Stimulated activated naive CD4-positive, alpha-beta T cell (primary cell): ENCODE results near the gene MATN3.

ENCODE experiments used
- DNase-seq, 6 experiments: peaks; one replicate each; lab custom pipeline; 2025; lab: John Stamatoyannopoulos, UW

Gene MATN3

DNA sequence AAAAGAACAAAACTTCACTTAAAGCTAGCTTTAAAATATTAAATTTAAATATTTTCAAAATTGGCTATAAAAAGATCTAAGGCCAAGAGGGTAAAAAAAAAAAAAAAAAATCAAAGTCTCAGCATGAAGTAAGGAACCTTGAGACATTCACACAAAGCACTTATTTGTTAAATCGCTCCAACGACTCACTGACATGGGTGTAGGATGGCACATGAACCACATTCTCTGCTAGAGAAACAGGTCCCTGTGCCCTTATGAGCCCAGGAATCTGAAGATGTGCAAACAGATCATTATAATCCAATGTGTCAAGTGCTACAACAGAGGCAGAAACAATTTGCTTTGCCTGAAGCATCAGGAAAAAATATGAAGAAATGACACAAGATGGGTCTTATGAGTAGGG is 25.2 kb upstream of the MATN3 start:
- DNase-seq: no peak

DNA sequence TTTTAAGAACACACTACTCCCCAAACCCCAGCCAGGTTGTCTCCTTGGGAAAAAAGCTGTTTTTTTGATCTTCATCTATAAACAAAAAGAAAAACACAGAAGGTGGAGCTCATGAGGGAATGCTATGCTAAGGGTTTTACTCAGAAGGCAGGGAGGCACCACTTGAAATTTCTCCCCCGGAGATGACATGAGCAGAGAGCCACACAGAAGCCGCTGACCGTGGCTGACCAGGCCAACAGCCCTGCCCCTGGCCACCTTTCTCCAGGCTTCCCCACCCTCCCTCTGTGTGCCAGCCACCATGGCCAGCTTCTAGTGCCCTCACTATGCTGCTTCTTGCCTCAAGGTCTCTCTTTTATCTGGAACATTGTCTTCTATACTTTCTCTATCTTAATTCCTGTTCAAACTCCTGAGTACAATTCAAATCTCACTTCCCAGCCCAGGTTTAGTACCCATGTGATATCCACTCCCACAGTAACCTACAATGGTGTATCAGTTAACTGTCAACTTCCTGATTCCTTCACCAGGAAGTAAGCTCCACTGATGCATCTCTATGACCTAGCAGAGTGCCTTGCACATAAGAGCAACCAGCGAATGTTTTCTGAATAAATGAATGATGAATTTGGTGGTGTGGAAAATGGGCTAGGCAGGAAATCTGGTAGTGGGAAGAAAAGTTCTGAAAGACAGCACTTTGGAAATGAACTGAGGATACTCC is 23.6 kb upstream of the MATN3 start:
- DNase-seq: no peak

GRCh38 chr2:20034821-20035220 is 22.4 kb upstream of the MATN3 start:
- no peak for DNase-seq

GRCh38 chr2:20034218-20034617 is 21.8 kb upstream of the MATN3 start:
- DNase-seq: no peak

DNA sequence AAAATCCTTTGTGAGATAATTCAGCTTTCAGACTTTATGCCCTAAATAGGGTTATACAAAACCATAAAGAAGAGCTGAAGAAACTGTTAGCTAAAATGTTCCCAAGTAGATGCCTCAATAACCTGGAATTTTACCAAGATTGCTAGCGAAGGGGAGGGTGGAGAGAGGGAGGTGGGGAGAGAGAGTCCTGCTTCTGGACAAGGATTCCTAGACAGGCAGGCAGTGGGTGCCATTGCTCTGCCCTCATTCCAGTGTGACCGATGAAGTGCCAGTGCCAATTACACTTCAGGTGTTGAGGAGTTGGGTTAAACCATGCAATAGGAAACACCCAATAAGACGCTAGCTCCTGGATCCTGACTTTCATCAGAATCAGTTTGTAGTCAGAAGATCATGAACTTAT is 20.9 kb upstream of the MATN3 start:
- no peak for DNase-seq

DNA sequence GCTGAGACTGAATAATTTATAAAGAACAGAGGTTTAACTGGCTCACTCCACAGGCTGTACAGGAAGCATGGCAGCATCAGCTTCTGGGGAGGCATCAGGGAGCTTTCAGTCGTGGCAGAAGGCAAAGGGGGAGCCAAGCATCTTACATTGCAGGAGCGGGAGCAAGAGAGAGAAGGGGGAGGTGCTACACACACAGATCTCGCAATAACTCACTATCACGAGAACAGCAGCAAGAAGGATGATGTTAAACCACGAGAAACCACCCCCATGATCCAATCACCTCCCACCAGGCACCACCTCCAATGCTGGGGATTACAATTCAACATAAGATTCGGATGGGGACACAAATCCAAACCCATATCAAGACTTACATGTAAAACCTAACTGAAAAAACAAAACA is 17.8 kb upstream of the MATN3 start:
- no peak for DNase-seq

- no peak for DNase-seq
Observed at GRCh38 chr2:20027705-20028434, 15.4 kb upstream of the MATN3 start.

GRCh38 chr2:20027260-20027677 is 14.8 kb upstream of the MATN3 start:
- no peak for DNase-seq

GRCh38 chr2:20025065-20025786 is 12.8 kb upstream of the MATN3 start:
- DNase-seq: no peak

DNA sequence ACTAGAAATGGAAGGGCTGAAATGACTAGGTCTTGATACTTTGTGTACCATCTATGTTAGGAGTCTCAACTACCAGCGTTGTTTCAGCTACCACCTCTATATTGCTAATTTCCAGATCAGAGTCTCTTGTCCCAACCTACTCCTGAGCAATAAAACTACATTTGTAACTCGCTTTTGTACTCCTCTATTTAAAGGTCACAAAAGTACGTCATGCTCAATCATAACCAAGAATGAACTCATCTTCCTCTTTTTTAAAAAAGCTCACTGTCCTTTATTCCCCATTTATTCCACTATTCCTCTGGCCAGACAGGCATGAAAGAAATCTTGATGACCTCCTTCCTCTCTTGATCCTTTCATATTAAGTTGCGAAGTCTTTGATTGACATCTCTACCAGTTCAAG is 11.2 kb upstream of the MATN3 start:
- DNase-seq: no peak

GRCh38 chr2:20021405-20022009 is 9.0 kb upstream of the MATN3 start:
- no peak for DNase-seq

DNA sequence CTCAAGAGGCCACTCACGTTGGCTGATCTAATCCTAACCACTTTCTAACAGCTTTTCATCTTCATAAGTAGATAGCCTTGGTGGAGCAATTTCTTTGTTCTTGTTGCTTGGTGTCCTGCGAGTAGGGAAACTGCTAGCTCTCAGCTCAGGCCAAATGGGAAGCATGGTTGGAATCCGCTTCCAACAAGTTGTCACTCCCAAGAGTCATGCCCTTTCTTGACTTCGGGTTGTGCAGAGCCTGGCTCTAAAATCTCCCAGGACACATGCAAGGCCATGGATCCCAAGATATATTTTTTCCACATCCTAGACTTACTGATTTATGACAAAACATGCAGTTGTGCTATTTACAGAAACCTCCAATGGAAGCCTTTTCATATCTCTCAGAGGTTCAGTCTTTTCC is 7.3 kb upstream of the MATN3 start:
- no peak for DNase-seq

GRCh38 chr2:20018601-20019152 is 6.2 kb upstream of the MATN3 start:
- no peak for DNase-seq

DNA sequence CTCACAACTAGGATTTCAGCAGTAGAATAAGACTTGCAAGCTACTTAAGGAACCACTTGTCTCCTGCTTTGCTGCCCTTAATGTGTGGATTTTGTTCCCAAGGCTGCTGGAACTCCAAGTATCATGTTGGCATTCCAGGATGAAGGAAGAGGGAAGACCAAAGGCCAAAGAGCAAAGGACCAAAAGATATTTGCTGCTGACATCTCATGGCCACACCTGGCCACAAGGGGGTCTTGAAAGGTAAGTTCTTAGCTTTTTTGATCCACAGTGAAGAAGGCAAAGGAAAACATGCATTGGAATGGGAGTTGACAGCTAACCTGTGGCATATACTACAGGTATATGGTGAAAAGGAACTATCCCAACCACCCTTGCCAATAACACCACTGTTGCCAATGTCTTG is 3.9 kb upstream of the MATN3 start:
- DNase-seq: no peak

- DNase-seq: peak in 3 of 6 experiments; percentile 2 to 36 (median 32)
Observed at GRCh38 chr2:20015482-20016083, 3.1 kb upstream of the MATN3 start.

- no peak for DNase-seq
Observed at GRCh38 chr2:20013126-20013849, 820 bp upstream of the MATN3 start.

DNA sequence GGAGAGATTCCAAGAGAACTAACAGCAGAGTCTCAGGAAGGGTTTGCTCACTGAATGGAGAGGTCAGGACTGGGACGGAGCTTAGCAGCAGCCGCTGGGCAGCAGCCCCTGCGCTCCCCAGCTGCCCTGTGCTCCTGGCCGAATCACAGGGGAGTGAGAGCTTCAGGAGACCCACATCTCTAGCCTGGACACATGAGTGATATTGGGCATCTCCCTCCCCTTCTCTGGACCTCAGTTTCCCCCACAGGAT is 511 bp downstream of the MATN3 start:
- DNase-seq: no peak

DNA sequence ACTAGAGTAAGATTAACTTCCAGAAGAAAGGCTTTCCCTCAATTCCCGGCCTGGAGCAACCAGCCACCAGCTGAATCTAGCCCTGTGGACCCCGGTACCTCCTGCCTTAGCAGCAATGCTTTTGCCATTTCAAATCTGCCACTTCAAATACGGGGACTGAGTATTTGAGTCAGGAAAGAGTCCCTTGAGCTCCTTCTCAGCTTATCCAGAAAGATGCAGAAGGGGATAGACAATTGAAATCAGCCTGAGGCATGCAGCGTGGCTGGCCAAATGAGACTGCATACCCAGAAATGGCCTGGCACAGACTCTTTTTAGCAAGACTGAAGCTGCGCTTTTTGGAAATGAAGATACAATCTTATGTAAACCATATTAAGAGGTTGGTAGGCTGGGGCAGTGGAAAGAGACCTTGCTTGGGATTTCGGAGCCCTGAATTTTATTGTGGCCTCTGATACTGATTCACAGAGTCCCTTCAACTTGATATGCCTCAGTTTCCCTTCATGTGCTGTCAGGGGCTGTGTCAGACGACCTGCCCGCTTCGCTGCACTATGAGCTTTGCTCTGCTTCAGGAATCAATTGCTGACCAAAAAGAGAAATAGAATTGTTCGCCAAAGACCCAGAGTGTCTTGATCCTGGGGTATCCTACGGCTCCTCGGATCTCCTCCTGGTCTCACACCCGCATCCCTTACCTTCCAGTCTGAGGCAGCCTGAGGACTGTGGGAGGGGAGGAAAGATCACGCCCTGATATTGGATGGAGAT is 1.0 kb downstream of the MATN3 start:
- DNase-seq: no peak

DNA sequence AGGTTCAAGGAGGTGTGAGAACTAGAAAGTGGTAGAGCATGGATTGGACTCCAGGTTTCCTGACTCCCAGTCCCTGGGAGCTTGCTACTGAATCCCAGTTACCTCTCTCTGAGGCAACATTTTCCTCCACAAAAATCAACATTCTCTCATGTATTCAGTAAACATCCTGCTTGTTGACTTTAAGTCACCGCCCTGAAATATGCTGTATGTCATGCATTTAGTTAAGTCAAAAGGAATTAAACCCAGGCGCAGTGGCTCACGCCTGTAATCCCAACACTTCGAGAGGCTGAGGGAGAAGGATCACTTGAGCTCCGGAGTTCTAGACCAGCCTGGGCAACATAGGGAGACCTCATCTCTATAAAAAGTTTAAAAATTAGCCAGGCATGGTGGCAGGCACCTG is 3.8 kb downstream of the MATN3 start:
- no peak for DNase-seq

DNA sequence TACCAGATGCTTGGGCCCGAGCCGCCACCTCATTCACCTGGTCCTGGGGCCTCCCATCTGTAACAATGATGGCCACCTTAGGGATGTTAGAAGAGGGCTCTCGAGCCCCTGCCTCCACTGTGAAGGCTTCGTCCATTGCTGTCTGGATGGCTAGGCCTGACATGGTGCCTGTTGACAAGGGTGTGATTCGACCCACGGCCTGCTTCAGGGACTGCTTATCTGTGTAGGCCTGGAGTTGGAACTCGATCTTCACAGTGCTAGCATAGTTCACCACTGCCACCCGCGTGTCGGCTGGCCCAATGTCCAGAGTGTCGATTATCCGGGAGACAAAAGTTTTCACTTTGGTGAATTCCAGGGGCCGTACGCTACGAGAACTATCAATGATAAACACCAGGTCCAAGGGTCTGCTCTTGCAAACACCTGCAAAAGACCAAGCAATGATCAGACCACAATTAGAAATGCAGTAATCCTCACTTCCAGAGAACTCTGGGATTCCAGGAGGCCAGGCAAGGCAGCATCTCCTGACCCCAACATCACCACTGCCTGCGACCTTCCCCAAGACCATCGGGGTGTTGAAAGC is 6.5 kb downstream of the MATN3 start:
- DNase-seq: no peak
